ENCODE results near the gene PAFAH2. TPM values are rescaled to one million over a fixed set of nuclear protein-coding genes. Genes with fewer than 3 reads are reported as not detected.

PAFAH2 gene
- total RNA-seq, 1 donor from 2014 or later = 7.1 TPM

DNA sequence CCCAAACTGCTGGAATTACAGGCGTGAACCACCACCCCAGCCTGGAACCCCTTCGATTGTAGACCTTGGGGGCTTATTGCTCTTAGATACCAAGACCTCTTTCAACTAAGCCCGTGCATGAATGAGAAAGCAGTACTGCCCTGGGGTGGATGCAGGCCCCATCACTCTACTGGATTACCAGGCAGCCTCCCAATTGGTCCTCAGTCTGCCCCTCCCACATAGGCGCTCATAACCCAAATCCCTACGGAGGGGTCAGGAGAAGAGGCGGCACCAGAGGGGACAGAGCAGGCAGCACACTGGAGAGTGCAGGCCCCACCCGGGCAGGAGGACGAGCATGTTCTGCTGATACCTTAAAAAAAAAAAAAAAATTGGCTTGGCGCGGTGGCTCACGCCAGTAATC lies 79.2 kb downstream of the PAFAH2 start:
- no peak overlapping the region for H3K27ac ChIP-seq
- no peaks in the 10 kb centered on the region for H3K9me3 ChIP-seq
- no peaks in the 10 kb centered on the region for H3K27me3 ChIP-seq
- intact Hi-C loops (cut with DNase I) = no loop called here
- H3K36me3 ChIP-seq = no peaks in the 10 kb centered on the region
- peaks cover 16% of the 10 kb centered on the region for H3K4me1 ChIP-seq
- H3K4me3 ChIP-seq = no peak overlapping the region
- DNase-seq (ENCODE audit: extremely low spot score in 2 of 2) = no peak
- TF ChIP-seq, protein P1, sequence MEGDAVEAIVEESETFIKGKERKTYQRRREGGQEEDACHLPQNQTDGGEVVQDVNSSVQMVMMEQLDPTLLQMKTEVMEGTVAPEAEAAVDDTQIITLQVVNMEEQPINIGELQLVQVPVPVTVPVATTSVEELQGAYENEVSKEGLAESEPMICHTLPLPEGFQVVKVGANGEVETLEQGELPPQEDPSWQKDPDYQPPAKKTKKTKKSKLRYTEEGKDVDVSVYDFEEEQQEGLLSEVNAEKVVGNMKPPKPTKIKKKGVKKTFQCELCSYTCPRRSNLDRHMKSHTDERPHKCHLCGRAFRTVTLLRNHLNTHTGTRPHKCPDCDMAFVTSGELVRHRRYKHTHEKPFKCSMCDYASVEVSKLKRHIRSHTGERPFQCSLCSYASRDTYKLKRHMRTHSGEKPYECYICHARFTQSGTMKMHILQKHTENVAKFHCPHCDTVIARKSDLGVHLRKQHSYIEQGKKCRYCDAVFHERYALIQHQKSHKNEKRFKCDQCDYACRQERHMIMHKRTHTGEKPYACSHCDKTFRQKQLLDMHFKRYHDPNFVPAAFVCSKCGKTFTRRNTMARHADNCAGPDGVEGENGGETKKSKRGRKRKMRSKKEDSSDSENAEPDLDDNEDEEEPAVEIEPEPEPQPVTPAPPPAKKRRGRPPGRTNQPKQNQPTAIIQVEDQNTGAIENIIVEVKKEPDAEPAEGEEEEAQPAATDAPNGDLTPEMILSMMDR (IDR thresholded peaks at IDR 0.05) = no peak
- TF ChIP-seq POLR2A (IDR thresholded peaks at IDR 0.05) (no peak), POLR2AphosphoS5 (IDR thresholded peaks at IDR 0.05; ENCODE audit: insufficient read depth in 1 of 2, low read depth in 1 of 2) (no peak)

- Histone ChIP-seq H3K27me3 (no peaks in the 10 kb centered on the region), H3K9me3 (no peaks in the 10 kb centered on the region), H3K27ac (no peak overlapping the region), H3K4me3 (no peak overlapping the region), H3K4me1 (peaks cover 10% of the 10 kb centered on the region), H3K36me3 (no peaks in the 10 kb centered on the region)
- TF ChIP-seq POLR2A (IDR thresholded peaks at IDR 0.05) (no peak), POLR2AphosphoS5 (IDR thresholded peaks at IDR 0.05; ENCODE audit: insufficient read depth in 1 of 2, low read depth in 1 of 2) (no peak)
- TF ChIP-seq, protein P1 (IDR thresholded peaks at IDR 0.05) = no peak
- intact Hi-C loops (cut with DNase I) = no loop called here
- no peak for DNase-seq (ENCODE audit: extremely low spot score in 2 of 2)
Observed at GRCh38 chr1:25917996-25918395, 79.9 kb downstream of the PAFAH2 start.

DNA sequence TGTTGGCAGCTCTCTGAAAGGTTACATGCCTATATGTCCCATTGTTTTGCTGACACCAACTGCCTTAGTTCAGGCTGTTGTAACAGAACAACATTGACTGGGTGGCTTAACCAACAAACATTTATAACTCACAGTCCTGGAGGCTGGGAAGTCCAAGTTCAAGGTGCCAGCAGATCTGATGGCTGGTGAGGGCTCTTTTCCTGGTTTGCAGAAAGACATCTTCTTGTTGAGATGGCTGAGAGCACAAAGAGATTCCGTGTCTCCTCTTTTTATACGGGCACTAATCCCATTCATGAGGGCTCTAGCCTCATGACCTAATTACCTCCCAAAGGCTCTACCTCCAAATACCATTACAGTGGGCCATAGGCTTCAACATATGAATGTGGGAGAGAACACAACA lies 81.4 kb downstream of the PAFAH2 start:
- DNase-seq (ENCODE audit: extremely low spot score in 2 of 2) = no peak
- Histone ChIP-seq H3K9me3 (no peaks in the 10 kb centered on the region), H3K27me3 (no peaks in the 10 kb centered on the region), H3K36me3 (no peaks in the 10 kb centered on the region), H3K27ac (no peak overlapping the region), H3K4me3 (no peak overlapping the region), H3K4me1 (no peaks in the 10 kb centered on the region)
- TF ChIP-seq POLR2A (IDR thresholded peaks at IDR 0.05) = no peak
- intact Hi-C loops (cut with DNase I) = no loop called here

DNA sequence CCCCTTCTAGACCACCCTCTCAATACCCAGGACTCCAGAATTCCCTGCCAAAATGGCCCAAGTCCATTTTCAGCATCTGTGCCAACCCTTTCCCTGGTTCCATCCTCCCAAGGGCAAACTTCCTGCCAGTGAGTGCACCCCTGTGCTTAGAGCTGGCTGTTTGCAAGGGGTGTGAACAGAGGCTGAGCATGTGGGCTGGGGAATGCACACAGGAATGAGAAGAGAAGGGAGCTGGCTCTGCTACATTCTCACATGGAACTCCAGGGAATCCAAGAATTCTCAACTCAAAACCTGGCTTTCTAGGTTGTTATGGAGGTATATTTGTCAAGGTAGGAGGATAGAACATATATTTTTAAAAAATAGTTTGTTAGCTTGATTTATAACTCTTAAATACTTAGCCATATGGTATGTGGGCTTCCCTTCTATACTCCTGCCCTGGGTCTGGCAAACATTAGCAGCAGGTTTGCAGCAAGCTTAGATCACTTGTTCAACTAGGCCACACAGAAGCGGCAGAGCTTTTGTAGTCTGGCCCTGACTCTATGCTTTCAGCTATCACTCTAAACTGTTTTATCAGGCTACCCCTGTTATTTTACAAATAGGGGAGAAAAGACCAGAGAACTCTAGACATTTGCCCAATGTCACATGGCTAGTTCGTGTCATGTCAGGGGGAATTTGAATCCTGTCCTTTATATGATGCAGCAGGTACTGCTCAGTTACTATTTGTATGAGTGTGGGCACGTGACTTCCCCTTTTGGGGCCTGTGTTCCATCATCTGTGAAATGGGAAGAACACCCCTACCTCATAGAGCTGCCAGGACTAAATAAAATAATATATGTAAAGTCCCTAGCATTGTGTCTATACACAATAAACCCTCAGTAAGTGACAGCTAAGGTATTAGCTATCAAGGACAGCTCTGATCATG lies 83.5 kb downstream of the PAFAH2 start:
- DNase-seq (ENCODE audit: extremely low spot score in 2 of 2) = no peak
- H3K9me3 ChIP-seq = no peaks in the 10 kb centered on the region
- no peaks in the 10 kb centered on the region for H3K4me1 ChIP-seq
- H3K27ac ChIP-seq = no peak overlapping the region
- intact Hi-C loops (cut with DNase I) = no loop called here
- H3K27me3 ChIP-seq = no peaks in the 10 kb centered on the region
- H3K36me3 ChIP-seq = no peaks in the 10 kb centered on the region
- no peak overlapping the region for H3K4me3 ChIP-seq
- TF ChIP-seq, protein P1 (IDR thresholded peaks at IDR 0.05) = no peak
- TF ChIP-seq POLR2A (IDR thresholded peaks at IDR 0.05) (no peak), POLR2AphosphoS5 (IDR thresholded peaks at IDR 0.05; ENCODE audit: insufficient read depth in 1 of 2, low read depth in 1 of 2) (no peak)

DNA sequence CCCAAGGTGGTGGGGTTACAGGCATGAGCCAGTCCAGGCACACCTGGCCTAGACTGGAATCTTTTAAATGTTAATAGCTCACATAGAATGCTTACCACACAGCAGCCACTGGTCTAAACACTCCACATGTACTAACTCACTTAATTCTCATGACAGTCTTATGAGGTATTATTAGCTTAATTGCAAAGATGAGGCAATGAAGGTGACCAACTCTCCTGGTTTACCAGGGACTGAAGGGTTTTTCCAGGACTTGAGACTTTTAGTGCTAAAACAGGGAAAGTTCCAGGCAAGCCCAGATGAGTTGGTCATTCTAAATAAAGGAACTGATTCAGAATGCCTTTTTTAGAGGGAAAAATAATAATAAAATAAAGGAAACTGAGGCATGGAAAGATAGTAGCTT lies 84.7 kb downstream of the PAFAH2 start:
- no peak overlapping the region for H3K27ac ChIP-seq
- TF ChIP-seq POLR2A (IDR thresholded peaks at IDR 0.05) = no peak
- TF ChIP-seq, protein P1 (IDR thresholded peaks at IDR 0.05) = no peak
- no peak for TF ChIP-seq POLR2AphosphoS5 (IDR thresholded peaks at IDR 0.05; ENCODE audit: insufficient read depth in 1 of 2, low read depth in 1 of 2)
- no peaks in the 10 kb centered on the region for H3K36me3 ChIP-seq
- H3K4me3 ChIP-seq = no peak overlapping the region
- no peaks in the 10 kb centered on the region for H3K27me3 ChIP-seq
- H3K4me1 ChIP-seq = no peaks in the 10 kb centered on the region
- H3K9me3 ChIP-seq = no peaks in the 10 kb centered on the region
- intact Hi-C loops (cut with DNase I) = no loop called here
- no peak for DNase-seq (ENCODE audit: extremely low spot score in 2 of 2)
